ENCODE measurements around the gene PCDHGA1.

PCDHGA1 gene

DNA sequence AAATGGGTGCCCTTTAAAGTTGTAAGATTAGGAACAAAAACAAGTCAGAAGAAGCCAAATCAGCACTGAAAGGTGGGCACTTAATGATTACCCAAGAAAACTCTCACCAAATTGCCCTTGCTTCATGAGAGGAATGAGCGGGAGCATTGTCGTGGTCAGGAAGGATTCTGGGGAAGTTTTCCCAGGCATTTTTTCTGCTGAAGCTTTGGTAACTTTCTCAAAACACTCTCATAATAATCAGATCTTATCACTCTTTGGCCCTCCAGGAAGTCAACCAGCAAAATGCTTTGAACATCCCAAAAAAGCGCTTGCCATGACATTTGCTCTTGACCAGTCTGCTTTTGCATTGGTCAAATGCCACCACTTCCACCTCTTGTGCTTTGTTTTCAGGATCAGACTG lies 135.0 kb downstream of the PCDHGA1 start:
- DNase-seq = no peak

- DNase-seq = peak; percentile 97
Measured at GRCh38 chr5:141475625-141476131, 145.4 kb downstream of the PCDHGA1 start, which contains the start of gene PCDHGC3. TSS of gene PCDHGC3 (plus strand) at chr5:141475966. CDS start at chr5:141476117, 151 bp downstream.

- peak; percentile 92 for DNase-seq
Measured at GRCh38 chr5:141476132-141476911, 146.0 kb downstream of the PCDHGA1 start.

DNA sequence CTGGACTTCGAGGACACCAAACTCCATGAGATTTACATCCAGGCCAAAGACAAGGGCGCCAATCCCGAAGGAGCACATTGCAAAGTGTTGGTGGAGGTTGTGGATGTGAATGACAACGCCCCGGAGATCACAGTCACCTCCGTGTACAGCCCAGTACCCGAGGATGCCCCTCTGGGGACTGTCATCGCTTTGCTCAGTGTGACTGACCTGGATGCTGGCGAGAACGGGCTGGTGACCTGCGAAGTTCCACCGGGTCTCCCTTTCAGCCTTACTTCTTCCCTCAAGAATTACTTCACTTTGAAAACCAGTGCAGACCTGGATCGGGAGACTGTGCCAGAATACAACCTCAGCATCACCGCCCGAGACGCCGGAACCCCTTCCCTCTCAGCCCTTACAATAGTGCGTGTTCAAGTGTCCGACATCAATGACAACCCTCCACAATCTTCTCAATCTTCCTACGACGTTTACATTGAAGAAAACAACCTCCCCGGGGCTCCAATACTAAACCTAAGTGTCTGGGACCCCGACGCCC lies 146.8 kb downstream of the PCDHGA1 start:
- no peak for DNase-seq

GRCh38 chr5:141477815-141478214 lies 147.5 kb downstream of the PCDHGA1 start:
- DNase-seq = no peak

GRCh38 chr5:141478321-141478945 lies 148.1 kb downstream of the PCDHGA1 start:
- DNase-seq = no peak

DNA sequence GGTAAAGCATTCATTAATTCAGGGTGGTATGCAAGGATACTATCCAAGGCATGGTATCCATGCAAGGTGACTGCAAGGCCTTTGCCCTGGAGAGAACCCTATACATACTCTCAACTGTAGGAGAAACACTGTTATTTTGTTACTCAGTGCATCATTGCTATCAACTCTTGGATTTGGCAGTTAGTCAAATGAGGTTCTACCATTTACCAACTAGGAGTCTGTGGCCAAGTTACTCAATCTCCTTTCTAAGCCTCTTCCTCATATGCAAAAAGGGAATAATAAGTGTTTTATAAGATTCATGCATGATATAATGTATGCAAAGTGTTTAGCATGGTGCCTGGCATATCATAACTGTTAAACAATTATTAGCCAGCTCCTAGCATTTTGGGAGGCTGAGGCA lies 149.5 kb downstream of the PCDHGA1 start:
- no peak for DNase-seq

DNA sequence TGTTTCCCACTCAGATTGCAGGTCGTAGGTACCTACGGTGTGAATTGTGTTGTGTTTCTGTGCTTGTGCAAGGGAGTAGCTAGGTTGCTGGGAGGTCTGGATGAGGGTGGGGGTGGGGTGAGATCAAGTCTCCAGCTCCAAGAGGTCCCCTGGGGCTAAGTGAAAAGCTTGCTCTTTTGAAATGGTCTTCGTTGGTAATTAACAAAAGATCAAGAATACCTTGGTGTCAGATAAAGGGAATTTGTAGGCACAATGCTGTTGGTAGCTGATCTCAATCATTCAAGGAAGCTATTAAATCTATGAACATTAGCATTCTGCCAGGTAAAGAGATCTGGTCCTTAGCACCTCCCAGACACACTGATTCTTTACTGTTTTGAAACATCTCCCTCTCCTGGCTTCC lies 153.6 kb downstream of the PCDHGA1 start:
- no peak for DNase-seq

- DNase-seq = no peak
Measured at GRCh38 chr5:141484310-141484640, 154.0 kb downstream of the PCDHGA1 start.

GRCh38 chr5:141484641-141485311 lies 154.5 kb downstream of the PCDHGA1 start, which contains the start of gene PCDHGC4:
TSS of gene PCDHGC4 (plus strand) at chr5:141485030. CDS start at chr5:141485174, 144 bp downstream.
- DNase-seq = peak; percentile 60

GRCh38 chr5:141485321-141486055 lies 155.2 kb downstream of the PCDHGA1 start:
- no peak for DNase-seq

GRCh38 chr5:141486091-141486490 lies 155.8 kb downstream of the PCDHGA1 start:
- DNase-seq = no peak

DNA sequence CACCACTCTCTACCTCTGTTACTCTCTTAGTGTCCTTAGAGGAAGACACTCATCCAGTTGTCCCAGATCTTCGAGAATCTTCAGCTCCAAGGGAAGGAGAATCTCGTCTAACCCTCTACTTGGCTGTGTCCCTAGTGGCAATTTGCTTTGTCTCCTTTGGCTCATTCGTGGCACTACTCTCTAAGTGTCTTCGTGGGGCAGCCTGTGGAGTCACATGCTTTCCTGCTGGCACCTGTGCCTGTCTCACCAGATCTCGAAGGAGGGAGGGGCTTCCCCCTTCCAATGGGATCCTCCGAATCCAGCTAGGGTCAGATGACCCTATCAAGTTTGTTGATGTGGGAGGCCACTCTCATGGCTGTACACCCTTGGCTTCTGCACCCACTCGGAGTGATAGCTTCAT lies 156.8 kb downstream of the PCDHGA1 start:
- no peak for DNase-seq

DNA sequence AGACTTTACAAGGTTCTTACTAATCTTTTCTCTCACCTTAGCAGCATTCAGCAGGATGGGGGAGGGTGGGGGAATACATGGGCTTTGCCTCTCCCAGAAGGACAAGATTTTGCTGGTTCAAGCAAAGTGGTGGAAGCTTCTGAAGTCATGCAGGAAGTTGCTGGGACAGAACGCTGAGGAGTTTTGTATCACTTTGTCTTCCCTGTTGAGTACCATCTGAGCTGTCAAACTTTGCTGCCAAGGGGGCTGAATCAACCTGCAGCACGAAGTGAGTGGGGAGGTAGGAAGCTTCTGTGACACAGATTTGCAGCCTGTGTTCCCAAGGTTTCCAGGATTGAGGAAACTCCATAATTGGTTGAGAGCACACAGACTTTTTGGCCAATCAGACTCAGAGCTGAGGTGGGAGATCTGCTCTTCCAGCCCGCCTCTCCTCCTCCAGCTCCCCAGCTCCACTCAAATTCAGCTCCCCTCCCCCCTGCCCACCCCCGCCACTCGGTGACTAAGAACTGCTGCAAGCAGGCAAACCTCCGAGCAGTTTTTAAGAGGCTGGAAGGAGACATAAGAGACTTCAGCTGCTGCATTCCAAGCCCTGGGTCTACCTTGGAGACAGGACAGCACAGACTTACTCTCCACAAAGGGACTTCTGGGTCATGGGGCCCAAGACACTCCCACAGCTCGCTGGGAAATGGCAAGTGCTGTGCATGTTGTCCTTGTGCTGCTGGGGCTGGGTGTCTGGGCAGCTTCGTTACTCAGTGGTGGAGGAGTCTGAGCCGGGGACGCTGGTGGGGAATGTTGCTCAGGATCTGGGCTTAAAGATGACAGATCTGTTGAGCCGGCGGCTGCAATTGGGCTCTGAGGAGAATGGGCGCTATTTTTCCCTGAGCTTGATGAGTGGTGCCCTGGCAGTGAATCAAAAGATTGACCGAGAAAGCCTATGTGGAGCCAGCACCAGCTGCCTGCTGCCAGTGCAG lies 158.6 kb downstream of the PCDHGA1 start, which contains the start of gene PCDHGC5:
TSS of gene PCDHGC5 (plus strand) at position 491 of the 971 bp plus-strand sequence. CDS start at position 651, 160 bp downstream.
- no peak for DNase-seq

GRCh38 chr5:141489841-141490240 lies 159.5 kb downstream of the PCDHGA1 start:
- no peak for DNase-seq

DNA sequence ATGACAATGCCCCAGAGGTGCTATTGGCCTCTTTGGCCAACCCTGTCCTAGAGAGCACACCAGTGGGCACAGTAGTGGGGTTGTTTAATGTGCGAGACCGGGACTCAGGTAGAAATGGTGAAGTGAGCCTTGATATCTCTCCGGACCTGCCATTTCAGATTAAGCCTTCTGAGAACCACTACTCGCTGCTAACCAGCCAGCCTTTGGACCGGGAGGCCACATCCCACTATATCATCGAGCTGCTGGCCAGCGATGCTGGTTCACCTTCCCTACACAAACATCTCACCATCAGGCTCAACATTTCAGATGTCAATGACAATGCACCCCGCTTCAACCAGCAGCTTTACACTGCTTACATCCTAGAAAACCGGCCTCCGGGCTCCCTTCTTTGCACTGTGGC lies 160.0 kb downstream of the PCDHGA1 start:
- DNase-seq = no peak

- DNase-seq = no peak
Measured at GRCh38 chr5:141490771-141491170, 160.5 kb downstream of the PCDHGA1 start.

GRCh38 chr5:141491323-141492167 lies 161.2 kb downstream of the PCDHGA1 start:
- DNase-seq = no peak

- DNase-seq = no peak
Measured at GRCh38 chr5:141492168-141492885, 162.0 kb downstream of the PCDHGA1 start.

All from right hindlimb (tissue), 1 donor.